ENCODE data around the gene ATP12A. TPM values are rescaled to one million over a fixed set of nuclear protein-coding genes. Genes with fewer than 3 reads are reported as not detected.

The ATP12A gene
- total and polyA plus RNA-seq, 2 of the 8 experiments (the other 6 are each of a cell fraction or from before 2014, with no cell fraction given): 0.80 to 1.3 TPM

- TF ChIP-seq NRF1 (IDR thresholded peaks at IDR 0.05; ENCODE audit: low read depth, low read length) (no peak), ZNF274 (IDR thresholded peaks at IDR 0.05; ENCODE audit: borderline replicate concordance, extremely low read depth, low read length) (no peak), RFX5 (IDR thresholded peaks at IDR 0.05; ENCODE audit: borderline replicate concordance, low read depth, low read length) (no peak)
Measured at GRCh38 chr13:24661713-24662112, 18.5 kb upstream of the ATP12A start (continued).

Measured in H1 (cell line).